Hematopoietic multipotent progenitor cell (in vitro differentiated cells): ENCODE measurements around the gene OR6T1. TPM values are rescaled to one million over a fixed set of nuclear protein-coding genes. Genes with fewer than 3 reads are reported as not detected.

ENCODE experiments used
- DNase-seq, 3 donors: peaks; one replicate each; pipeline ENCODE4 v3.0.0-alpha.2; 2011 to 2015; ENCODE audit warnings: low read depth in 2 of 3, low spot score in 2 of 3
- total RNA-seq: library from RNA; depleted of rRNA; stranded (reverse); fragments of >200 nt; gene quantifications from one replicate; pipeline ENCODE4 v1.2.3, GENCODE V29; 2012

Gene OR6T1, protein sequence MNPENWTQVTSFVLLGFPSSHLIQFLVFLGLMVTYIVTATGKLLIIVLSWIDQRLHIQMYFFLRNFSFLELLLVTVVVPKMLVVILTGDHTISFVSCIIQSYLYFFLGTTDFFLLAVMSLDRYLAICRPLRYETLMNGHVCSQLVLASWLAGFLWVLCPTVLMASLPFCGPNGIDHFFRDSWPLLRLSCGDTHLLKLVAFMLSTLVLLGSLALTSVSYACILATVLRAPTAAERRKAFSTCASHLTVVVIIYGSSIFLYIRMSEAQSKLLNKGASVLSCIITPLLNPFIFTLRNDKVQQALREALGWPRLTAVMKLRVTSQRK
- not detected for total RNA-seq

GRCh38 chr11:123943738-123944137, at the start of gene OR6T1:
TSS of gene OR6T1 (minus strand) at chr11:123943838. CDS start at chr11:123943838, 0 bp downstream.
- DNase-seq, result no peak

- DNase-seq, result no peak
Observed at GRCh38 chr11:123979311-123979710, 35.7 kb upstream of the OR6T1 start.

DNA sequence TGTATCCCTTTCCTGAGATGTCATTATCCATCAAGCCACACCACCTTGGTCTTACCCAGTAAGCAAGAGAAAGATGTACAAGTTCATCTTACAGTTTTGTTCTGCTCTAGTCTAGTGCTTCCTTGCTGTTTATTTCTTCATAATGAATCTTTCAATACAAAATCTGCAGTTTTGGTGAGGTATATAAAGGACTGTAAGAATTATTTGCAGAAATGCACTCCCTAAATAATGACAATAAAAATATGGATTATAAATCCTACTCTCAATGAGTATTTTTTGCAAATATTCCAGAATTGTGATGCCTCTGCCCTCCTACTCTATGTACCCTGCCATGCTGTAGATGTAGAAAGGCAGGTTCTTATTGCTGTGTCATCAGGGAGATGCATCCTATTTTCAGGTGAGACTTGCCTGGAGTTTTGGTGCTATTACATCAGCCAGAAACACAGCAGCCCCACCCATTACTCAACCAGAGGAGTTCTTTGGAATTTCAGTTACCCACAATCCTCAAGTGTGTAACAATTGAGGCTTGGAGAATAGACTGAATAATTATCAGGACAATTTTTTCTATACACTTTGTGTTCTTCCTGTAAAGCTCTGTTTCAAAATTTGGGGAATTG, 34.2 kb upstream of the OR6T1 start, which contains the start of gene OR10S1:
Gene OR10S1, minus strand, starts transcription at position 51 of the 617 bp plus-strand sequence. CDS start 117 bp downstream, outside the sequence.
- no peak for DNase-seq

DNA sequence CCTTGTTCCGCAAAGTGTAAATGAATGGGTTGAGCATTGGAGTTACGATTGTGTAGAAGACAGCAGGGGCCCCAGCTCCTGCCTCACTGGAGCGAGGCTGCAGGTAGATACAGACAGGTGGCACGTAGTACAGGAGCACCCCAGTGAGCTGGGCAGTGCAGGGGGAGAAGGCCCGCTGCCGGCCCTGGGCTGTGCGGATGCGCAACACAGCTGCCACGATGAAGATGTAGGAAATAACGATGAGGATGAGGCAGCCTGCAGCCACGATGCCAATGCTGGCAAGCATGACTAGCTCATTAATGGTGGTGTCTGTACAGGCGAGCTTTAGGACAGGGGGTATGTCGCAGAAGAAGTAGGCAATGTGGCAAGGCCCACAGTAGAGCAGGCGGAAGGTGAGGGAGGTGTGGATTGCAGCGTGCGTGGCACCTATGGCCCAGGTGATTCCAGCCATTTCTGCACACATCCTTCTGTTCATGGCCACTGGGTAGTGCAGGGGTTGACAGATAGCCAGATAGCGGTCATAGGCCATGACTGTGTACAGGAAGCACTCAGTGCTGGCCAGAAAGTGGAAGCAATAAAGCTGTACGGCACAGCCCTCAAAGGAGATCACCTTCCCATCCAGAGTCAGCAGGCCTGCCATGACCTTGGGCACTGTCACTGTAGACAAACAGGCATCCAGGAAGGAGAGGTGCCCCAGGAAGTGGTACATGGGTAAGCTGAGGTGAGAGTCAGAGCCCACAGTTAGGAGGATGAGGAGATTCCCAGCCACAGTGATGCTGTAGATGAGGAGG, 33.3 kb upstream of the OR6T1 start:
- DNase-seq, result no peak

DNA sequence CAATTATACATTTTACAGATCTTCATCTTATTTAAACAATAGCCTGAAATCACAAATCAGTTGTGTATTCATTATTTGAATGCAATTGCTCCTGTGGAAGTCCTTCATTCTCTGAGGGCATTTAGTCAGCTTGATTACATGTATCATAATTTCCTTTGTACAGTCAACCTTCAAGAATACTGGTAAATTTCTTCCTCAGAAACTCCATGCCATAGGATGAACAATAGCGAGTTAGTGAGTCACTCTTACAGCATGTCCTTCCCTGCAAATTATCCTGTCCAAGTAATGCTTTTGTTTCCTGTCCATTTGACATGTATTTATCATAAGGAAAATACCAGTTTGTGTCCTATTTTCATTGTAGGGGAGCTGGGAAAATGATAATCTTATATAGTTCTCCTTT, 30.2 kb upstream of the OR6T1 start:
- DNase-seq, result no peak

DNA sequence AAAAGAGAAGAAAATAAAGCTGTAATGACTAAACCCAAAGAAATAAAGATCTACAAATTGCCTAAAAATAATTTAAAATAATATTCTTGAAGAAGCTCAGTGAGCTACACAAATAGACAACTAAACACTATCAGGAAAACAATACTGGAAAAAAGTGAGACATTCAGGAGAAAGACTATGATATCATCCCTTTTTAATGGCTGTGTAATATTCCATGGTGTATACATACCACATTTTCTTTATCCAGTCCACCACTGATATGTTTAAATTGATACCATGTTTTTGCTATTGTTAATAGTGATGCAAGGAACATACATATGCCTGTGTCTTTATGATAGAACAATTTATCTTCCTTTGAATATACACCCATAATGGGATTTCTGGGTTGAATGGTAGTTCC, 13.1 kb upstream of the OR6T1 start:
- DNase-seq, result no peak

DNA sequence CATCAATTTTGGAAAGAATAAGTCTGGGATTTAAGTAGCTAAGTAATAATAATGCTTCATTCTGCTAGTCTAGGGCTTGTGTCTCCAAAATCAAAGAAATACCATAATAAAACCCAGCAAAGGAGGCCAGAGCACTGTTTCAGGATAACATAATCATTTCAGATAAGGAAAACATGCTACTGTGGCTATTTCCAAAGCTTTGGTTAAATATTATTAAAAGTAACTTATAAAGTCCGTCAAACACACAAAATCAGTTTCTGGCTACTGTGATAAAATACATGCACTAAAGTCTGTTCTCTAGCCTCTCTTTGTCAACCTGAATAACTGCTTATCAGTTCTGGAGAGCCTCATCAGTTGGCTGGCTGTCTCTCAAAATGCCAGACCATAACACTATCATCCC, 1.5 kb upstream of the OR6T1 start:
- DNase-seq, result no peak

GRCh38 chr11:123942413-123942812, 1.2 kb downstream of the OR6T1 start:
- DNase-seq, result no peak

- no peak for DNase-seq
Observed at GRCh38 chr11:123939317-123939716, 4.3 kb downstream of the OR6T1 start, which contains the start of gene OR4D5. TSS of gene OR4D5 (plus strand) at chr11:123939617. CDS start at chr11:123939617, 0 bp downstream.

DNA sequence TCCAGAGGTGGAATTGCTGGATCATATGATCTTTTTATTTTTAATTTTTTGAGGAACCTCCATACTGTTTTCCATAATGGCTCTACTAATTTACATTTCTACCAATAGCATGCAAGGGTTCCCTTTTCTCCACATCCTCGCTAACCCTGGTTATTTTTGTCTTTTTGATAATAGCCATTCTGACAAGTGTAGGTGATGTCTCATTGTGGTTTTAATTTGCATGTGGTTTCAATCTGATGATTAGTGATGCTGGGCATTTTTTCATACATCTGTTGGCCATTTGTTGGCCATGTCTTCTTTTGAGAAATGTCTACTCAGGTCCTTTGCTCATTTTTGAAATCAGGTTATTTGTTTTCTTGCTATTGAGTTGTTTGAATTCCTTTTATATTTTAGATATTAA, 19.6 kb downstream of the OR6T1 start:
- DNase-seq, result no peak

GRCh38 chr11:123920943-123921342, 22.7 kb downstream of the OR6T1 start:
- DNase-seq, result no peak

- DNase-seq, result no peak
Observed at GRCh38 chr11:123905826-123906225, 37.8 kb downstream of the OR6T1 start.

- DNase-seq, result no peak
Observed at GRCh38 chr11:123904932-123905331, 38.7 kb downstream of the OR6T1 start.

GRCh38 chr11:123903932-123904331, 39.7 kb downstream of the OR6T1 start:
- no peak for DNase-seq

DNA sequence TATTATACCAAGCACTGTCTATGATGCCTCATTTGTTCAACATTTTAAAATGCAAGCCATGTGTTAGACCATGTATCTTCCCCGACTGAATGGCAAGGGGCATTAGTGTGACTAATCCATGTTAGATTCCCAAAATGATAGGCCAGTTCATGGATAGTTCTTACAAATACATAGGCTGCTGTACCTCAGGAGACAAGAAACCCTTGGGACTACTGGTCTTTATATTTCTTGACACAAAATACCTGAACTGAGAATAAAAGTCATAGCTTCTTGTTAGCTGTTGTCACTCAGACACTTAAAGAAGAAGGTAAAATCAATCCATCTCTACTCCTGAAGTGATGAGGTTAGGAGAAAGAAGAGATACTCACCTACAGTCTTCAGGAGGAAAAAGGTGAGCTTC, 41.8 kb downstream of the OR6T1 start, which contains the start of gene OR8D4:
Gene OR8D4, plus strand, starts transcription at position 301 of the 400 bp plus-strand sequence. CDS start 4,265 bp downstream, outside the sequence.
- no peak for DNase-seq

DNA sequence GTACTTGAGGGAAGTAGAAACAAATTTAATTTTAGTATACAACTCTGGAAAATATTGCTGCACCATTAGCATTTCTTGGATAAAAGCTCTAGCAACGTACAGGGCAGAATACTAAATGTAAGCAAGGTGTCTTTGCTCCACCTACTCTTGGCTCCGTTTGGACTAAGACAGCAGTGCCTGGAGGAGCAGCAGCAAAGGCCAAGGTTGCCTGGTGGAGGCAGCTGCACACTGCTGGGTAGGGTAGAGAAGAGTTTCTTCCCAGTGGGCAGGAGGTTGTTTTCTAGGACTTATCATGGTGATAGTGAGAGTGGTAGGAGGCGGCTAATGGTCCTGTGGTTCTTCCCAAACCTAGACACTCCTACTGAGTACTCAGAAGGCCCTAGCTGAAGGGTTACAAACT, 43.8 kb downstream of the OR6T1 start:
- DNase-seq, result no peak

Other genes starting within 250 kb of the OR6T1 start
- gene ZNF202, start 202.2 kb downstream of the OR6T1 start, total RNA-seq, result 9.4 TPM
- not detected for gene OR6X1, start 189.3 kb downstream of the OR6T1 start, total RNA-seq
- gene OR6M1, start 137.5 kb downstream of the OR6T1 start, total RNA-seq, result under 0.01 TPM
- gene TMEM225, start 58.2 kb downstream of the OR6T1 start, total RNA-seq, result not detected
- not detected for gene OR8D4, start 41.7 kb downstream of the OR6T1 start, total RNA-seq
- 0.27 TPM for gene OR4D5, start 4.2 kb downstream of the OR6T1 start, total RNA-seq
- gene OR10S1, start 33.9 kb upstream of the OR6T1 start, total RNA-seq, result under 0.01 TPM
- under 0.01 TPM for gene OR10G6, start 51.3 kb upstream of the OR6T1 start, total RNA-seq
- gene OR10G4, start 69.2 kb upstream of the OR6T1 start, total RNA-seq, result not detected
- gene OR10G9, start 79.2 kb upstream of the OR6T1 start, total RNA-seq, result under 0.01 TPM
- gene OR10G8, start 83.0 kb upstream of the OR6T1 start, total RNA-seq, result under 0.01 TPM
- gene OR10G7, start 97.5 kb upstream of the OR6T1 start, total RNA-seq, result not detected
- gene VWA5A, start 171.6 kb upstream of the OR6T1 start, total RNA-seq, result 19.1 TPM
- gene OR10D3, start 239.5 kb upstream of the OR6T1 start, total RNA-seq, result not detected